HEK293 (cell line): ENCODE measurements around the gene ACP1.

ENCODE experiments used
- CTCF ChIA-PET: fragments of 350-600 bp; formaldehyde crosslinking; extraction: SDS; loops from one replicate; lab custom pipeline; 2021; ENCODE audit warnings: antibody characterized with exemption; lab: Yijun Ruan, JAX
- POLR2A ChIA-PET: fragments of 300-600 bp; formaldehyde crosslinking; extraction: SDS; loops from one replicate; lab custom pipeline; 2020; ENCODE audit warnings: antibody characterized with exemption, inconsistent platforms; lab: Yijun Ruan, JAX
- H3K27ac ChIP-seq: fragments of 200-500 bp; sonication (Bioruptor generic); 2 replicates; pipeline ENCODE4 v1.5.1; 2014; ENCODE audit warnings: low read depth, low read length, control low read depth, inconsistent platforms; ENCODE audit errors: extremely low read depth
- H3K36me3 ChIP-seq, 2 experiments: fragments of 200-500 bp in 1 of 2; sonication (Bioruptor generic) in 1 of 2; 1 replicate in 1 of 2; 2 replicates in 1 of 2; pipeline ENCODE4 v1.5.1; 2014 to 2017; ENCODE audit warnings: inconsistent platforms in 2 of 2, low read length in 2 of 2; ENCODE audit not compliant: control insufficient read depth in 2 of 2, insufficient read depth in 1 of 2
- H3K4me1 ChIP-seq: fragments of 200-500 bp; sonication (Bioruptor generic); 2 replicates; pipeline ENCODE4 v1.5.1; 2014; ENCODE audit warnings: mild to moderate bottlenecking, low read length, inconsistent platforms; ENCODE audit not compliant: control insufficient read depth, insufficient read depth
- H3K4me3 ChIP-seq: 2 replicates; pipeline ENCODE4 v1.5.1; 2011; ENCODE audit warnings: low read depth, mild to moderate bottlenecking, control low read depth, low read length, moderate library complexity
- H3K9me3 ChIP-seq: fragments of 200-500 bp; sonication (Bioruptor generic); 2 replicates; pipeline ENCODE4 v1.5.1; 2014; ENCODE audit warnings: low read depth, low read length, inconsistent platforms; ENCODE audit not compliant: control insufficient read depth, insufficient read depth
- PBX3 ChIP-seq: sonication (generic); formaldehyde crosslinking; IDR thresholded peaks from 2 replicates; pipeline ENCODE4 v1.8.1; 2022; ENCODE audit warnings: mild to moderate bottlenecking, moderate library complexity, missing genetic modification reagents
- REPIN1 ChIP-seq: fragments of 450-650 bp; formaldehyde crosslinking; IDR thresholded peaks from 2 replicates; pipeline ENCODE4 v1.5.1; 2017; ENCODE audit warnings: missing biosample characterization, missing genetic modification characterization, low read depth
- SP3 ChIP-seq: fragments of 450-650 bp; formaldehyde crosslinking; IDR thresholded peaks from 2 replicates; pipeline ENCODE4 v1.5.1; 2016; ENCODE audit warnings: missing biosample characterization, missing genetic modification characterization
- WT1 ChIP-seq: fragments of 450-650 bp; formaldehyde crosslinking; IDR thresholded peaks from 2 replicates; pipeline ENCODE4 v1.5.1; 2016; ENCODE audit warnings: missing biosample characterization, missing genetic modification characterization
- YY2 ChIP-seq: fragments of 450-650 bp; formaldehyde crosslinking; IDR thresholded peaks from 2 replicates; pipeline ENCODE4 v1.5.1; 2016; ENCODE audit warnings: missing biosample characterization, missing genetic modification characterization
- ZBTB7A ChIP-seq: fragments of 450-650 bp; formaldehyde crosslinking; IDR thresholded peaks from 2 replicates; pipeline ENCODE4 v1.5.1; 2016; ENCODE audit warnings: low read depth, missing biosample characterization, missing genetic modification characterization
- ZFHX2 ChIP-seq: fragments of 450-650 bp; formaldehyde crosslinking; conservative IDR thresholded peaks from 2 replicates; pipeline ENCODE4 v1.5.1; 2016; ENCODE audit warnings: missing biosample characterization, missing genetic modification characterization
- ZFP69B ChIP-seq: fragments of 450-650 bp; formaldehyde crosslinking; IDR thresholded peaks from 2 replicates; pipeline ENCODE4 v1.5.1; 2016; ENCODE audit warnings: missing biosample characterization, missing genetic modification characterization
- ZNF112 ChIP-seq: fragments of 450-650 bp; formaldehyde crosslinking; IDR thresholded peaks from 2 replicates; pipeline ENCODE4 v1.5.0; 2017; ENCODE audit warnings: missing biosample characterization, missing genetic modification characterization
- ZNF114 ChIP-seq: fragments of 450-650 bp; formaldehyde crosslinking; IDR thresholded peaks from 2 replicates; pipeline ENCODE4 v1.5.0; 2017; ENCODE audit warnings: missing biosample characterization, missing genetic modification characterization
- ZNF292 ChIP-seq: fragments of 450-650 bp; formaldehyde crosslinking; IDR thresholded peaks from 2 replicates; pipeline ENCODE4 v1.5.1; 2016; ENCODE audit warnings: low read depth, missing biosample characterization, missing genetic modification characterization, borderline replicate concordance
- ZNF341 ChIP-seq: fragments of 450-650 bp; formaldehyde crosslinking; IDR thresholded peaks from 2 replicates; pipeline ENCODE4; 2016; ENCODE audit warnings: low read depth, missing biosample characterization, missing genetic modification characterization
- ZNF398 ChIP-seq: fragments of 450-650 bp; formaldehyde crosslinking; IDR thresholded peaks from 2 replicates; pipeline ENCODE4 v1.5.1; 2017; ENCODE audit warnings: missing biosample characterization, missing genetic modification characterization
- ZNF600 ChIP-seq: fragments of 450-650 bp; formaldehyde crosslinking; IDR thresholded peaks from 2 replicates; pipeline ENCODE4 v1.5.1; 2016; ENCODE audit warnings: missing biosample characterization, missing genetic modification characterization
- ZNF670 ChIP-seq: fragments of 450-650 bp; formaldehyde crosslinking; IDR thresholded peaks from 2 replicates; pipeline ENCODE4 v1.5.1; 2016; ENCODE audit warnings: missing biosample characterization, missing genetic modification characterization, low read depth
- ZNF777 ChIP-seq: fragments of 450-650 bp; formaldehyde crosslinking; IDR thresholded peaks from 2 replicates; pipeline ENCODE4 v1.5.1; 2017; ENCODE audit warnings: missing biosample characterization, missing genetic modification characterization, borderline replicate concordance
- ZNF843 ChIP-seq: fragments of 450-650 bp; formaldehyde crosslinking; IDR thresholded peaks from 2 replicates; pipeline ENCODE4 v1.5.1; 2016; ENCODE audit warnings: missing biosample characterization, missing genetic modification characterization
- ZSCAN16 ChIP-seq: fragments of 450-650 bp; formaldehyde crosslinking; IDR thresholded peaks from 2 replicates; pipeline ENCODE4 v1.5.1; 2016; ENCODE audit warnings: missing biosample characterization, missing genetic modification characterization
- TF ChIP-seq, protein P1 (sequence below): fragments of 450-650 bp; formaldehyde crosslinking; IDR thresholded peaks from 2 replicates; pipeline ENCODE4 v1.5.1; 2016; ENCODE audit warnings: missing biosample characterization, missing genetic modification characterization, borderline replicate concordance
- TF ChIP-seq, protein P2 (sequence below): fragments of 450-650 bp; formaldehyde crosslinking; IDR thresholded peaks from 2 replicates; pipeline ENCODE4 v1.5.1; 2016; ENCODE audit warnings: missing biosample characterization, missing genetic modification characterization
- TF ChIP-seq, protein P3 (sequence below): fragments of 450-650 bp; IDR thresholded peaks from 2 replicates; pipeline ENCODE4 v1.5.1; 2018; ENCODE audit warnings: missing biosample characterization, mild to moderate bottlenecking, missing genetic modification characterization
- TF ChIP-seq, protein P4 (sequence below): fragments of 450-650 bp; formaldehyde crosslinking; IDR thresholded peaks from 2 replicates; pipeline ENCODE4 v1.5.1; 2017; ENCODE audit warnings: missing biosample characterization, missing genetic modification characterization

Gene ACP1

DNA sequence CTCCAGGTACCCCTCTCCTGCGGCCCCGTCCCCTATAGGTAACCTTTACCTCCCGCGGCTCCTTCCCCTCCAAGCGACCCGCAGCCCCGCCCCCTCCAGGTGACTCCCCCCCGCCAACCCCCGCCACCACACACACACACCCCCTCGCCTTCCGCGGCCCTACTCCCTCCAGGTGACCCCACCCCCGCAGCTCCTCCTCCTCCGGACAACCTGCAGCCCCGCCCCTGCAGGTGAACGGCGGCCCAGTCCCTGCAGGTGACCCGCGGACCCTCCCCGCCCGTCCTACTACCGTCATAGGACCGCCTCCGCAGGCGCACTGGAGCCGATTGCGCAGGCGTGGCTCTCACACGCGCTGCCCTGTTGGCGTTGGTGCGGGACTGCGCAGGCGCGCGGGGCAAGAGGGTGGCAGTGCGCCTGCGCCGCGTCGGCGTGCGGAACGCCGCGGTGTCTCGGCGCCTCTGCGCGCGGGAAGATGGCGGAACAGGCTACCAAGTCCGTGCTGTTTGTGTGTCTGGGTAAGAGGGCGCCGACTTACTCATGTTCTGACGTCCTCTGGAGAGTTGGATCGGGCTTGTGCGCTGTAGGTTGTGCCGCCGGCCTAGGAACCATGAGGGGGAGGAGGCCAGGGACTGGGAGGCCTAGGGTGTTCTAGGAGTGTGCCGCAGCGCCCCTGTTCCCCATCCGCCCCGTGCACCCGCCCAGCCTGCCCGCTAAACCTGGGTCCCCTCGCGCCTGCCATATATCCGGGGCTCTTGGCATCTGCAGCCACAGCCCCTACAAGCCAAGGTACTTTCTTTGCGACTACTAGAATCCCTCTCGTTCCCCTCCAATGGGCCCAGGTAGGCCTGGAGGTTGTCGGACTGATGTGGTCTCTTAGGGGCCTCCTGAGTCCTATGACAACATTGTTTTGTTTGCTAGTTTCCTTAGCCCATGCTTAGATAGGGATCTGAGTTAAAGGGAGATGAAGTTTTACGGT, at the start of gene ACP1:
ACP1 (plus strand) TSS at position 455 of the 976 bp plus-strand sequence; CDS start at position 473, 18 bp downstream.
- H3K27ac ChIP-seq = peak within 1 kb of the TSS; percentile 84
- H3K9me3 ChIP-seq = no peaks in the 10 kb centered on the region
- H3K4me1 ChIP-seq = peaks cover 4% of the 10 kb centered on the region; the same call in 1 of the 2 replicates
- CTCF ChIA-PET = no interaction called here
- POLR2A ChIA-PET = interaction anchor here (0.9 kb wide), 1 partner anchor 22 kb away, joined by 3 read pairs; no protein-coding TSS in a partner anchor
- peak within 1 kb of the TSS; percentile 99 for H3K4me3 ChIP-seq
- peaks cover 0 to 9% of the 10 kb centered on the region in 2 experiments; a peak in 1 of 3 replicates for H3K36me3 ChIP-seq
- TF ChIP-seq ZNF843 (tag by site-specific recombination) = no peak
- TF ChIP-seq PBX3 (CRISPR knock-in tag) = peak; percentile 84; the same call in 1 of the 2 replicates
- peak; percentile 73 for TF ChIP-seq ZFHX2 (tag by site-specific recombination)
- TF ChIP-seq ZNF341 (tag by site-specific recombination) = peak; percentile 60; the same call in 1 of the 2 replicates
- TF ChIP-seq YY2 (tag by site-specific recombination) = peak; percentile 82
- TF ChIP-seq REPIN1 = no peak
- no peak for TF ChIP-seq ZBTB7A (tag by site-specific recombination)
- no peak for TF ChIP-seq ZNF112 (tag by site-specific recombination)
- TF ChIP-seq, protein P1, sequence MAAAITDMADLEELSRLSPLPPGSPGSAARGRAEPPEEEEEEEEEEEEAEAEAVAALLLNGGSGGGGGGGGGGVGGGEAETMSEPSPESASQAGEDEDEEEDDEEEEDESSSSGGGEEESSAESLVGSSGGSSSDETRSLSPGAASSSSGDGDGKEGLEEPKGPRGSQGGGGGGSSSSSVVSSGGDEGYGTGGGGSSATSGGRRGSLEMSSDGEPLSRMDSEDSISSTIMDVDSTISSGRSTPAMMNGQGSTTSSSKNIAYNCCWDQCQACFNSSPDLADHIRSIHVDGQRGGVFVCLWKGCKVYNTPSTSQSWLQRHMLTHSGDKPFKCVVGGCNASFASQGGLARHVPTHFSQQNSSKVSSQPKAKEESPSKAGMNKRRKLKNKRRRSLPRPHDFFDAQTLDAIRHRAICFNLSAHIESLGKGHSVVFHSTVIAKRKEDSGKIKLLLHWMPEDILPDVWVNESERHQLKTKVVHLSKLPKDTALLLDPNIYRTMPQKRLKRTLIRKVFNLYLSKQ (tag by site-specific recombination) = no peak
- TF ChIP-seq ZNF600 (tag by site-specific recombination) = peak; percentile 84
- TF ChIP-seq ZNF398 (tag by site-specific recombination) = no peak
- TF ChIP-seq, protein P2, sequence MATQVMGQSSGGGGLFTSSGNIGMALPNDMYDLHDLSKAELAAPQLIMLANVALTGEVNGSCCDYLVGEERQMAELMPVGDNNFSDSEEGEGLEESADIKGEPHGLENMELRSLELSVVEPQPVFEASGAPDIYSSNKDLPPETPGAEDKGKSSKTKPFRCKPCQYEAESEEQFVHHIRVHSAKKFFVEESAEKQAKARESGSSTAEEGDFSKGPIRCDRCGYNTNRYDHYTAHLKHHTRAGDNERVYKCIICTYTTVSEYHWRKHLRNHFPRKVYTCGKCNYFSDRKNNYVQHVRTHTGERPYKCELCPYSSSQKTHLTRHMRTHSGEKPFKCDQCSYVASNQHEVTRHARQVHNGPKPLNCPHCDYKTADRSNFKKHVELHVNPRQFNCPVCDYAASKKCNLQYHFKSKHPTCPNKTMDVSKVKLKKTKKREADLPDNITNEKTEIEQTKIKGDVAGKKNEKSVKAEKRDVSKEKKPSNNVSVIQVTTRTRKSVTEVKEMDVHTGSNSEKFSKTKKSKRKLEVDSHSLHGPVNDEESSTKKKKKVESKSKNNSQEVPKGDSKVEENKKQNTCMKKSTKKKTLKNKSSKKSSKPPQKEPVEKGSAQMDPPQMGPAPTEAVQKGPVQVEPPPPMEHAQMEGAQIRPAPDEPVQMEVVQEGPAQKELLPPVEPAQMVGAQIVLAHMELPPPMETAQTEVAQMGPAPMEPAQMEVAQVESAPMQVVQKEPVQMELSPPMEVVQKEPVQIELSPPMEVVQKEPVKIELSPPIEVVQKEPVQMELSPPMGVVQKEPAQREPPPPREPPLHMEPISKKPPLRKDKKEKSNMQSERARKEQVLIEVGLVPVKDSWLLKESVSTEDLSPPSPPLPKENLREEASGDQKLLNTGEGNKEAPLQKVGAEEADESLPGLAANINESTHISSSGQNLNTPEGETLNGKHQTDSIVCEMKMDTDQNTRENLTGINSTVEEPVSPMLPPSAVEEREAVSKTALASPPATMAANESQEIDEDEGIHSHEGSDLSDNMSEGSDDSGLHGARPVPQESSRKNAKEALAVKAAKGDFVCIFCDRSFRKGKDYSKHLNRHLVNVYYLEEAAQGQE = no peak
- TF ChIP-seq, protein P3, sequence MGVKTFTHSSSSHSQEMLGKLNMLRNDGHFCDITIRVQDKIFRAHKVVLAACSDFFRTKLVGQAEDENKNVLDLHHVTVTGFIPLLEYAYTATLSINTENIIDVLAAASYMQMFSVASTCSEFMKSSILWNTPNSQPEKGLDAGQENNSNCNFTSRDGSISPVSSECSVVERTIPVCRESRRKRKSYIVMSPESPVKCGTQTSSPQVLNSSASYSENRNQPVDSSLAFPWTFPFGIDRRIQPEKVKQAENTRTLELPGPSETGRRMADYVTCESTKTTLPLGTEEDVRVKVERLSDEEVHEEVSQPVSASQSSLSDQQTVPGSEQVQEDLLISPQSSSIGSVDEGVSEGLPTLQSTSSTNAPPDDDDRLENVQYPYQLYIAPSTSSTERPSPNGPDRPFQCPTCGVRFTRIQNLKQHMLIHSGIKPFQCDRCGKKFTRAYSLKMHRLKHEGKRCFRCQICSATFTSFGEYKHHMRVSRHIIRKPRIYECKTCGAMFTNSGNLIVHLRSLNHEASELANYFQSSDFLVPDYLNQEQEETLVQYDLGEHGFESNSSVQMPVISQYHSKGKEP (tag by site-specific recombination) = no peak
- TF ChIP-seq ZFP69B = 0 out of 2 replicates have a peak, but pooled peaks have one; percentile 21
- TF ChIP-seq ZSCAN16 (tag by site-specific recombination) = no peak
- TF ChIP-seq ZNF670 = no peak
- peak; percentile 82 for TF ChIP-seq SP3 (tag by site-specific recombination)
- TF ChIP-seq, protein P4, sequence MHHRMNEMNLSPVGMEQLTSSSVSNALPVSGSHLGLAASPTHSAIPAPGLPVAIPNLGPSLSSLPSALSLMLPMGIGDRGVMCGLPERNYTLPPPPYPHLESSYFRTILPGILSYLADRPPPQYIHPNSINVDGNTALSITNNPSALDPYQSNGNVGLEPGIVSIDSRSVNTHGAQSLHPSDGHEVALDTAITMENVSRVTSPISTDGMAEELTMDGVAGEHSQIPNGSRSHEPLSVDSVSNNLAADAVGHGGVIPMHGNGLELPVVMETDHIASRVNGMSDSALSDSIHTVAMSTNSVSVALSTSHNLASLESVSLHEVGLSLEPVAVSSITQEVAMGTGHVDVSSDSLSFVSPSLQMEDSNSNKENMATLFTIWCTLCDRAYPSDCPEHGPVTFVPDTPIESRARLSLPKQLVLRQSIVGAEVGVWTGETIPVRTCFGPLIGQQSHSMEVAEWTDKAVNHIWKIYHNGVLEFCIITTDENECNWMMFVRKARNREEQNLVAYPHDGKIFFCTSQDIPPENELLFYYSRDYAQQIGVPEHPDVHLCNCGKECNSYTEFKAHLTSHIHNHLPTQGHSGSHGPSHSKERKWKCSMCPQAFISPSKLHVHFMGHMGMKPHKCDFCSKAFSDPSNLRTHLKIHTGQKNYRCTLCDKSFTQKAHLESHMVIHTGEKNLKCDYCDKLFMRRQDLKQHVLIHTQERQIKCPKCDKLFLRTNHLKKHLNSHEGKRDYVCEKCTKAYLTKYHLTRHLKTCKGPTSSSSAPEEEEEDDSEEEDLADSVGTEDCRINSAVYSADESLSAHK (tag by site-specific recombination) = no peak
- TF ChIP-seq ZNF114 (tag by site-specific recombination) = no peak
- no peak for TF ChIP-seq WT1 (tag by site-specific recombination)
- no peak for TF ChIP-seq ZNF777
- no peak for TF ChIP-seq ZNF292 (tag by site-specific recombination)
